ENCODE data around the gene BEX3.

The BEX3 gene

GRCh38 chrX:103423955-103424638 lies 47.8 kb downstream of the BEX3 start:
- DNase-seq (ENCODE audit: low read depth): no peak

Data from stimulated activated CD8-positive, alpha-beta memory T cell treated with anti-CD3 and anti-CD28 coated beads, Interleukin-7, amount 100 ng/mL, for 24 hours (primary cell).